Gastroesophageal sphincter (tissue), 4 donors: Measurements from ENCODE around the gene FZD10. TPM values are rescaled to one million over a fixed set of nuclear protein-coding genes. Genes with fewer than 3 reads are reported as not detected.

ENCODE experiments used
- ATAC-seq: fragments of 150-250 bp; one replicate; pipeline ENCODE4 v1.9.1; 2016; ENCODE audit warnings: mild to moderate bottlenecking, moderate library complexity
- H3K27ac ChIP-seq, 4 donors: fragments of 200-600 bp; sonication (generic) in 3 of 4; 1 replicate in 3 of 4; 2 replicates in 1 of 4; pipeline ENCODE4 v1.5.1; 2016 to 2019
- H3K27me3 ChIP-seq: fragments of 200-600 bp; sonication (generic); one replicate; pipeline ENCODE4 v1.5.1; 2019
- H3K36me3 ChIP-seq, 2 donors: fragments of 200-600 bp; sonication (generic); one replicate each; pipeline ENCODE4 v1.5.1; 2019; ENCODE audit warnings: control low read depth in 1 of 2
- H3K4me1 ChIP-seq, 3 donors: fragments of 200-600 bp; sonication (generic); 1 replicate in 2 of 3; 2 replicates in 1 of 3; pipeline ENCODE4 v1.5.1; 2016 to 2019; ENCODE audit warnings: control low read depth in 2 of 3
- H3K4me3 ChIP-seq, 2 donors: fragments of 200-600 bp; sonication (generic); one replicate each; pipeline ENCODE4 v1.5.1; 2019; ENCODE audit warnings: mild to moderate bottlenecking in 1 of 2, moderate library complexity in 1 of 2
- H3K9me3 ChIP-seq, 3 donors: fragments of 200-600 bp; sonication (generic); one replicate each; pipeline ENCODE4 v1.5.1; 2017 to 2019; ENCODE audit warnings: control low read depth in 2 of 3
- EP300 ChIP-seq: sonication (generic); formaldehyde crosslinking; IDR thresholded peaks from one replicate; pipeline ENCODE4 v1.6.1; 2017; ENCODE audit warnings: antibody characterized with exemption, mild to moderate bottlenecking
- POLR2A ChIP-seq, 2 donors: fragments of 450-650 bp; IDR thresholded peaks; one replicate each; pipeline ENCODE4 v1.6.1; 2017; ENCODE audit warnings: antibody characterized with exemption in 2 of 2, mild to moderate bottlenecking in 2 of 2, moderate library complexity in 1 of 2
- POLR2AphosphoS5 ChIP-seq: sonication (generic); formaldehyde crosslinking; IDR thresholded peaks from one replicate; pipeline ENCODE4 v1.6.1; 2017; ENCODE audit warnings: antibody characterized with exemption
- WGBS, 2 donors: methylation state at CpG; one replicate each; pipeline ENCODE4 v1.1.5; 2018; ENCODE audit warnings: low coverage in 1 of 2; 5-methylcytosine and 5-hydroxymethylcytosine counted together
- total RNA-seq, 4 donors: library from RNA; depleted of rRNA; stranded (reverse); fragments of >200 nt; gene quantifications; one replicate each; pipeline ENCODE4 v1.1.0, GENCODE V29; 2016
- TF ChIP-seq, protein P1 (sequence below), 4 experiments: fragments of 200-600 bp in 2 of 4; fragments of 450-650 bp in 2 of 4; sonication (generic) in 1 of 4; IDR thresholded peaks; one replicate each; pipeline ENCODE4 v1.5.1; 2017 to 2019; ENCODE audit warnings: antibody characterized with exemption in 4 of 4, mild to moderate bottlenecking in 2 of 4, moderate library complexity in 2 of 4

FZD10 gene
- total RNA-seq, 4 donors from 2014 or later, result 0.94 to 1.6 (median 1.1) TPM; not detected in 1

DNA sequence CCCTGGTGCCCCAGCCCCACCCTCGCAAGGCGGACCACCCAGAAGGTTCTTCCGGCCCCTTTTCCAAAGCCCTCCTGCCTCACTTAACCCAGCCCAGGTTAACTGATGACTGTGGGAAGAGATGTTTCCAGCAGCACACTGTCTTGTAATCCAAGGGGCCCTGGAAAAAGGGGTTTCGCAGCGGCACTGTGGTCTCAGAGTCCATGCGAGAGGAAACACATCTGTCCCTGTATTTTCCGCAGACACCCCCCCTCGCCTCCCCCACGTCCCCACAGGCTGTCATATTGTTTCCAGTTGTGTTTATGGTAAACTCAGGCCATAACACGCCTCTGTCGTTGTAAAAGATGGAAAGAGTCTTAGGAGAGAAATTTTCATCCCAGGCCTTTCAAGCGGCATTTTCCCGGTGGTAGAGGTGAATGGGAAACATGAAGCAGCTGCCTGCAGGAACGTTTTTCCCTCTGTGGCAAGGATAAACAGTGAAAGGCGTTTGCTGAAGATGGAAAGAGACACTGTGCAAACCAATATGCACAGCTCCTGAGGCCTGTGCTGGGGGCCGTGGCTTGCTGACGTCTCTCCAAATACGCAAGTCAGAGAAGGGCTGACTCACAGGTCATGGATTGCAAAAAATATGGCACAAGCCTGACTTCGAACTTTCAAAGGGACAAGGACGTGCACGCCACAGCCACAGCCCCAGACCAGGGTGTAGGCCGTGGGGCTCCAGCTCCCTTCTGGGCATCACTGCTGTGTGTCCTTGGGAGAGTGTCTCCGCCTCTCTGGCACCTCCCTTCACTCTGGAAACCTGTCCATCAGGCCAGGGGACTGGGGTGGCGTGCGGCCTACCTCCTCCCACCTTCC is 22.5 kb upstream of the FZD10 start:
- TF ChIP-seq, protein P1, sequence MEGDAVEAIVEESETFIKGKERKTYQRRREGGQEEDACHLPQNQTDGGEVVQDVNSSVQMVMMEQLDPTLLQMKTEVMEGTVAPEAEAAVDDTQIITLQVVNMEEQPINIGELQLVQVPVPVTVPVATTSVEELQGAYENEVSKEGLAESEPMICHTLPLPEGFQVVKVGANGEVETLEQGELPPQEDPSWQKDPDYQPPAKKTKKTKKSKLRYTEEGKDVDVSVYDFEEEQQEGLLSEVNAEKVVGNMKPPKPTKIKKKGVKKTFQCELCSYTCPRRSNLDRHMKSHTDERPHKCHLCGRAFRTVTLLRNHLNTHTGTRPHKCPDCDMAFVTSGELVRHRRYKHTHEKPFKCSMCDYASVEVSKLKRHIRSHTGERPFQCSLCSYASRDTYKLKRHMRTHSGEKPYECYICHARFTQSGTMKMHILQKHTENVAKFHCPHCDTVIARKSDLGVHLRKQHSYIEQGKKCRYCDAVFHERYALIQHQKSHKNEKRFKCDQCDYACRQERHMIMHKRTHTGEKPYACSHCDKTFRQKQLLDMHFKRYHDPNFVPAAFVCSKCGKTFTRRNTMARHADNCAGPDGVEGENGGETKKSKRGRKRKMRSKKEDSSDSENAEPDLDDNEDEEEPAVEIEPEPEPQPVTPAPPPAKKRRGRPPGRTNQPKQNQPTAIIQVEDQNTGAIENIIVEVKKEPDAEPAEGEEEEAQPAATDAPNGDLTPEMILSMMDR (IDR thresholded peaks at IDR 0.05), result no peak
- no peak for TF ChIP-seq POLR2AphosphoS5
- Histone ChIP-seq H3K4me1 (no peaks in the 10 kb centered on the region), H3K4me3 (no peak overlapping the region), H3K27ac (no peak overlapping the region), H3K9me3 (no peaks in the 10 kb centered on the region), H3K36me3 (no peaks in the 10 kb centered on the region), H3K27me3 (peaks cover 50% of the 10 kb centered on the region)
- WGBS, 2 donors, result 21 to 57% methylated on average over 8 of the region's 25 CpGs
- ATAC-seq, result no peak

DNA sequence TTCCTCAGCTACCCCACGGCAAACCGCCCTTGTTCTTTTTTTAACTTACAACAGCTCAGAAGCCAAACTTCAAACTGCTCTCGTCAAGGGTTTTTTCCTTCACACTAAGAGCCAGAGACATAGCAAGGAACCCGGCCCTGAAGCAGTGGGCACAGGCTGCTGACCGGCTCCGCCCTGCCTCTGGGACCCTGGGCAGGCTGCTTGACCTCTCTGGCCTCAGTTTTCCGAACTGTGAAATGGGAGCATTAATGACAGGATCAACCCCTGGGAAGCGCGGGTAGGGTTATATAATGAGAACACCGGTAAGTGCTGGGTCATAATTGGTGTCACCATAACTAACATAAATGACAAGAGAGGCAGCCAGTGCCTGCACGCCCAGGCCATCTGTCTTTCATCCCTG is 21.2 kb upstream of the FZD10 start:
- H3K36me3 ChIP-seq, result no peaks in the 10 kb centered on the region
- 56 to 84% methylated on average over 3 to 6 of the region's 11 CpGs for WGBS, 2 donors
- no peak overlapping the region for H3K4me3 ChIP-seq
- no peak overlapping the region for H3K27ac ChIP-seq
- H3K27me3 ChIP-seq, result peaks cover 57% of the 10 kb centered on the region
- no peak for ATAC-seq
- H3K4me1 ChIP-seq, result no peaks in the 10 kb centered on the region
- no peaks in the 10 kb centered on the region for H3K9me3 ChIP-seq
- no peak for TF ChIP-seq EP300
- no peak for TF ChIP-seq POLR2AphosphoS5

DNA sequence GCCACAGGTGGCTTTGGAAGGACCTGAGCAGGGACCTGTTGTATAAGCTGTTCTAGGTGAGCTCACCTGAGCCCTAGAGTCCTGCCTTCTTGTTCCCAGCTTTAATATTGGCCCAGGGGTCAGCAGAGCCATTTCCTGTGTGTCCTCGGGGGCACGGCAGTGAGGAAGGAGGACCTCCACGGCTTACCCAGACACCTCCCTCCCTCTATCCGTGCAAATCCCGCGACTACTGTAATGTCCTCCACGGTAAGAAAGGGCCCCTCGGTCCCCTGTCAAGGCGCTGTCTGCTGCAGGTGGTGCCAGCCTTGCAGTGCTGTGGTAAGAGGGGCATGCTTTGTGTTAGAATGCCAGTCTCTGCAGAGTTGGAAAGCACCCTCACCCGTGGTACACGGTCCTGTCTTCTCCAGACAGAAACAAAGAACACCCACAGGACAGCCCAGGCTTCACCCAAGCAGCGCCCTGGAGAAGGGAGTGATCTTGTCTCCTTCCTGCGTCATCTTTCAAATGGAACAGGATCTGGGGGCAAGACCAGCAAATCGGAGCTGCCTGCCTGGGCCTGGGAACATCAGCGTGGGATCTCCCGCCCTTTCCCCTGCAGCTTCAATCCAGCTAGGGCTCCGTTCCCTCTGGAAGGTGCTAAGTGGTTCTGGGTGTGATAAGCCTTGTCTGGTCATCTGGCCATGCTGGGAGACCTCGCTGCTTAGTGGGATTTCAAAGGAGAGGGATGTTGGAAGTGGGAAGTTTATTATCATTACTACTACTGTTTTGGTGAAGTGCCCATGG is 20.2 kb upstream of the FZD10 start:
- no peak for ATAC-seq
- Histone ChIP-seq H3K4me3 (no peak overlapping the region), H3K36me3 (no peaks in the 10 kb centered on the region), H3K27me3 (peaks cover 51% of the 10 kb centered on the region), H3K9me3 (no peaks in the 10 kb centered on the region), H3K27ac (no peak overlapping the region), H3K4me1 (no peaks in the 10 kb centered on the region)
- no peak for TF ChIP-seq POLR2A (IDR thresholded peaks at IDR 0.05)
- TF ChIP-seq, protein P1 (IDR thresholded peaks at IDR 0.05), result no peak
- TF ChIP-seq EP300, result no peak
- no peak for TF ChIP-seq POLR2AphosphoS5
- 40% methylated on average over 1 of the region's 18 CpGs; no CpG with 5 or more reads in 1 of the 2 donors for WGBS, 2 donors

DNA sequence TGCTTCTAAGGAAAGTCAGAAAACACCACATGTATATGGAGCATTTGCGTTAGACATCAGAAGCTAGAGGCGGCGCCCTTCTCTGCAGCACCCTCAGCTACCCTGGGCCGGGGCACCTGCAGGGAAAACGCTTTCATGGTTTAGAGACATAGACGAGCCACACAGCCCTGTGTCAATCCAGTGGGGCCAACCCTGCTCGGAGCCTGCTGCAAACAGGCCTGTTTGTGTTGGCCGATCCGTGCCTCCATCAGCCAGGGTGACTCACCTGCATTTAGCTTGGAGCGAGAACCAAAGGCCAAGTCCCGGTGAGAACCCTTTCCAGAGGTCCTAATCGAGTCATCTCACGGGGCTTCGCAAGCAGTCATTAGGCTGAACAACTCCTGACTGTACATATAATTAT is 19.5 kb upstream of the FZD10 start:
- H3K27ac ChIP-seq, result no peak overlapping the region
- no peak overlapping the region for H3K4me3 ChIP-seq
- WGBS, 2 donors, result no CpG with 5 or more reads among the region's 14 CpGs
- H3K9me3 ChIP-seq, result no peaks in the 10 kb centered on the region
- H3K27me3 ChIP-seq, result peaks cover 47% of the 10 kb centered on the region
- H3K36me3 ChIP-seq, result no peaks in the 10 kb centered on the region
- no peaks in the 10 kb centered on the region for H3K4me1 ChIP-seq
- ATAC-seq, result no peak
- TF ChIP-seq POLR2A (IDR thresholded peaks at IDR 0.05), result no peak
- TF ChIP-seq, protein P1 (IDR thresholded peaks at IDR 0.05), result no peak
- TF ChIP-seq EP300, result no peak
- no peak for TF ChIP-seq POLR2AphosphoS5

DNA sequence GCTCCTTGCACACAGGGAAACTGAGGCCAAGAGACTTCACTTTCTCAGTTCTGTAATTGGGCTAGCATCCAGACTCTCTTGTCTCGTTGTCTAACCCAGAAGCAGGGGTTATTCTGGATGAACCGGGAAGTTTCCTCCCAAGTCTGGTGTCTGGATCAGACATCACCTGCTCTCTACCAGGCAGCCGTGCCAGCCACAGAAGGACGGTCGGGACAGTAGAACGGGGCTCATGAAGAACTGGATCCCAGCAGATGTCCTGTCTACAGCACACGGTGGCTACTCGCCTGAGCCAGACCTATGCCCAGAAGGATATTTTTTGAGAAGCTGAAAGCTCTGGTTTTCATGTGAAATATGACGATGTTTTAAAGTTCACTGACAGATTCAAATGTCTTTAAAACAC is 19.1 kb upstream of the FZD10 start:
- H3K27ac ChIP-seq, result no peak overlapping the region
- no peak for ATAC-seq
- TF ChIP-seq EP300, result no peak
- TF ChIP-seq POLR2A (IDR thresholded peaks at IDR 0.05), result no peak
- TF ChIP-seq POLR2AphosphoS5, result no peak
- TF ChIP-seq, protein P1 (IDR thresholded peaks at IDR 0.05), result no peak
- H3K4me1 ChIP-seq, result no peaks in the 10 kb centered on the region
- H3K36me3 ChIP-seq, result no peaks in the 10 kb centered on the region
- H3K9me3 ChIP-seq, result no peaks in the 10 kb centered on the region
- peaks cover 47% of the 10 kb centered on the region for H3K27me3 ChIP-seq
- WGBS, 2 donors, result 74 to 86% methylated on average over 1 to 4 of the region's 9 CpGs
- H3K4me3 ChIP-seq, result no peak overlapping the region
